HCT116 (cell line): ENCODE measurements around the gene FHOD3. TPM values are rescaled to one million over a fixed set of nuclear protein-coding genes. Genes with fewer than 3 reads are reported as not detected.

ENCODE experiments used
- ATAC-seq: fragments of 200-7000 bp; cut with Tn5 transposase; 2 replicates; pipeline ENCODE4 v1.9.1; 2020; ENCODE audit warnings: mild to moderate bottlenecking, moderate library complexity
- BruUV-seq: library from RNA; stranded (reverse); fragments of 400-500 nt; replicated peaks from 2 replicates; lab custom pipeline; 2021; lab: Mats Ljungman, UMichigan
- CTCF ChIA-PET: fragments of 300-600 bp; sonication (Branson Sonifier 250); formaldehyde crosslinking; loops from one replicate; lab custom pipeline; 2021; ENCODE audit warnings: antibody characterized with exemption; lab: Charles Lee
- POLR2A ChIA-PET: fragments of 300-600, 350-600 bp; sonication (Branson Sonifier 250); formaldehyde crosslinking; loops from one replicate; lab custom pipeline; 2021; ENCODE audit warnings: antibody characterized with exemption; lab: Charles Lee
- RAD21 ChIA-PET, 2 experiments: fragments of 300-600 bp; sonication (Branson Sonifier 250); formaldehyde crosslinking; loops; one replicate each; lab custom pipeline; 2023; ENCODE audit warnings: low total read pairs in 2 of 2; ENCODE audit not compliant: uncharacterized antibody in 2 of 2, unreplicated experiment in 2 of 2, low non-redundant PET in 1 of 2; lab: Charles Lee
- DNase-seq: peaks from one replicate; pipeline ENCODE4 v3.0.0-alpha.2; 2010; ENCODE audit warnings: low read depth, low spot score
- H2AFZ ChIP-seq: fragments of 200-600 bp; shearing (Covaris generic), sonication (generic); 2 replicates; pipeline ENCODE4 v1.6.1; 2017; ENCODE audit warnings: low read depth, mixed run types, mixed read lengths, antibody characterized with exemption, low read length; ENCODE audit not compliant: poor library complexity, severe bottlenecking
- H3K27ac ChIP-seq: 2 replicates; pipeline ENCODE4 v1.5.1; 2012; ENCODE audit warnings: low read depth, low read length
- H3K27me3 ChIP-seq: fragments of 200-600 bp; sonication (generic); 2 replicates; pipeline ENCODE4 v1.6.1; 2016; ENCODE audit warnings: mixed run types, low read length, mixed read lengths; ENCODE audit not compliant: insufficient read depth
- H3K36me3 ChIP-seq, 2 experiments: fragments of 200-500 bp in 1 of 2; fragments of 200-600 bp in 1 of 2; sonication (Bioruptor generic) in 1 of 2; sonication (generic) in 1 of 2; 2 replicates each; pipeline versions ENCODE4 v1.5.1 to v1.6.1; 2014 to 2016; ENCODE audit warnings: low read length in 2 of 2, inconsistent platforms in 1 of 2, mixed read lengths in 1 of 2, mixed run types in 1 of 2; ENCODE audit not compliant: insufficient read depth in 2 of 2, control insufficient read depth in 1 of 2
- H3K4me1 ChIP-seq, 2 experiments: fragments of 200-600 bp in 1 of 2; sonication (generic) in 1 of 2; 2 replicates each; pipeline versions ENCODE4 v1.5.1 to v1.6.1; 2012 to 2017; ENCODE audit warnings: low read length in 2 of 2, inconsistent platforms in 1 of 2, mild to moderate bottlenecking in 1 of 2, mixed read lengths in 1 of 2, mixed run types in 1 of 2, moderate library complexity in 1 of 2; ENCODE audit not compliant: insufficient read depth in 2 of 2, control insufficient read depth in 1 of 2
- H3K4me2 ChIP-seq: fragments of 200-600 bp; sonication (generic); 2 replicates; pipeline ENCODE4 v1.6.1; 2017; ENCODE audit warnings: mixed run types, low read length, mixed read lengths
- H3K4me3 ChIP-seq, 2 experiments: fragments of 200-600 bp in 1 of 2; sonication (generic) in 1 of 2; replicated peaks in 1 of 2; 2 replicates each; pipeline ENCODE4 v1.5.1; 2011 to 2016; ENCODE audit warnings: low read length in 2 of 2, control low read depth in 1 of 2, low read depth in 1 of 2, mild to moderate bottlenecking in 1 of 2, mixed read lengths in 1 of 2, mixed run types in 1 of 2
- H3K79me2 ChIP-seq: fragments of 200-600 bp; sonication (generic); 2 replicates; pipeline ENCODE4 v1.6.1; 2017; ENCODE audit warnings: mild to moderate bottlenecking, mixed run types, low read length, moderate library complexity, mixed read lengths; ENCODE audit not compliant: insufficient read depth
- H3K9ac ChIP-seq: fragments of 200-600 bp; sonication (generic); 2 replicates; pipeline ENCODE4 v1.6.1; 2016; ENCODE audit warnings: low read length, mixed read lengths
- H3K9me2 ChIP-seq: fragments of 200-600 bp; sonication (generic), shearing (Covaris generic); 2 replicates; pipeline ENCODE4 v1.6.1; 2017; ENCODE audit warnings: mixed run types, mild to moderate bottlenecking, moderate library complexity; ENCODE audit not compliant: insufficient read depth
- H3K9me3 ChIP-seq, 2 experiments: fragments of 200-500 bp in 1 of 2; fragments of 200-600 bp in 1 of 2; sonication (Bioruptor generic) in 1 of 2; sonication (generic) in 1 of 2; 2 replicates each; pipeline ENCODE4 v1.6.1; 2014 to 2017; ENCODE audit warnings: low read length in 2 of 2, mixed read lengths in 2 of 2, inconsistent platforms in 1 of 2, low read depth in 1 of 2, mild to moderate bottlenecking in 1 of 2, mixed run types in 1 of 2, moderate library complexity in 1 of 2; ENCODE audit not compliant: control insufficient read depth in 1 of 2, insufficient read depth in 1 of 2
- H4K20me1 ChIP-seq: fragments of 200-600 bp; sonication (generic), shearing (Covaris generic); 2 replicates; pipeline ENCODE4 v1.6.1; 2017; ENCODE audit warnings: mixed run types, mild to moderate bottlenecking, moderate library complexity; ENCODE audit not compliant: insufficient read depth
- CBX3 ChIP-seq: IDR thresholded peaks from 2 replicates; pipeline ENCODE4 v1.6.1; 2012; ENCODE audit warnings: low read depth
- CTCF ChIP-seq, 3 experiments: fragments of 200-600 bp in 1 of 3; sonication (generic) in 1 of 3; IDR thresholded peaks in 2 of 3; conservative IDR thresholded peaks in 1 of 3; 2 replicates each; pipeline ENCODE4 v1.5.1; 2012 to 2017; ENCODE audit warnings: low read depth in 2 of 3, low read length in 2 of 3, antibody characterized with exemption in 1 of 3, borderline replicate concordance in 1 of 3, control low read depth in 1 of 3, mild to moderate bottlenecking in 1 of 3, mixed read lengths in 1 of 3, mixed run types in 1 of 3, moderate library complexity in 1 of 3; ENCODE audit not compliant: insufficient read depth in 1 of 3
- EGR1 ChIP-seq: IDR thresholded peaks from 2 replicates; pipeline ENCODE4 v1.6.1; 2012; ENCODE audit warnings: low read depth
- ELF1 ChIP-seq: IDR thresholded peaks from 2 replicates; pipeline ENCODE4 v1.6.1; 2012; ENCODE audit warnings: low read depth, borderline replicate concordance
- EZH2 ChIP-seq: fragments of 200-600 bp; sonication (generic); IDR thresholded peaks from 2 replicates; pipeline ENCODE4 v1.6.1; 2017; ENCODE audit warnings: antibody characterized with exemption, mixed run types
- FOSL1 ChIP-seq: IDR thresholded peaks from 2 replicates; pipeline ENCODE4 v1.6.1; 2012; ENCODE audit warnings: low read depth
- MAX ChIP-seq: IDR thresholded peaks from 2 replicates; pipeline ENCODE4 v1.6.1; 2012
- POLR2AphosphoS5 ChIP-seq: IDR thresholded peaks from 2 replicates; pipeline ENCODE4 v1.6.1; 2011; ENCODE audit warnings: mild to moderate bottlenecking, low read depth, low read length, moderate library complexity
- RAD21 ChIP-seq: IDR thresholded peaks from 2 replicates; pipeline ENCODE4 v1.6.1; 2012; ENCODE audit warnings: low read depth, mild to moderate bottlenecking
- REST ChIP-seq: IDR thresholded peaks from 2 replicates; pipeline ENCODE4 v1.6.1; 2012; ENCODE audit warnings: low read depth
- ZBTB33 ChIP-seq: IDR thresholded peaks from 2 replicates; pipeline ENCODE4 v1.6.1; 2011; ENCODE audit warnings: mild to moderate bottlenecking, low read length, moderate library complexity; ENCODE audit not compliant: insufficient replicate concordance; ENCODE audit errors: extremely low read depth
- ZNF274 ChIP-seq: fragments of 200-500 bp; sonication (Bioruptor generic); IDR thresholded peaks from 2 replicates; pipeline ENCODE4 v1.6.1; 2014; ENCODE audit warnings: mild to moderate bottlenecking, low read depth, low read length, inconsistent platforms
- intact Hi-C: fragments of 100-400 bp; cut with micrococcal nuclease; formaldehyde crosslinking; loops from 2 replicates; pipeline ENCODE4 v1.10.0; 2022
- total RNA-seq: library from RNA; stranded (reverse); gene quantifications from one replicate; pipeline ENCODE4 v1.2.1, GENCODE V29; 2021; ENCODE audit not compliant: unreplicated experiment

Gene FHOD3
- total RNA-seq, 1 experiment from 2014 or later, result 4.0 TPM

- intact Hi-C loops, result no loop called here
Observed at GRCh38 chr18:36322734-36323133, 25.2 kb downstream of the FHOD3 start.

More at GRCh38 chr18:36322734-36323133, 25.2 kb downstream of the FHOD3 start:
- Histone ChIP-seq H3K27me3 (peaks cover 10% of the 10 kb centered on the region; the same call in 1 of the 2 replicates), H3K4me1 (peaks cover 4 to 13% of the 10 kb centered on the region in 2 experiments; a peak in 3 of 4 replicates), H3K9me2 (no peaks in the 10 kb centered on the region), H3K4me2 (no peak overlapping the region), H3K9ac (no peak overlapping the region), H3K9me3 (no peaks in the 10 kb centered on the region), H3K36me3 (no peaks in the 10 kb centered on the region), H4K20me1 (no peaks in the 10 kb centered on the region), H3K79me2 (no peaks in the 10 kb centered on the region), H3K4me3 (no peak overlapping the region), H2AFZ (no peak overlapping the region), H3K27ac (no peak overlapping the region)
- ATAC-seq, result no peak
- POLR2A ChIA-PET, result no interaction called here
- RAD21 ChIA-PET, result no interaction called here
- TF ChIP-seq RAD21, result no peak
- TF ChIP-seq ELF1, result no peak
- TF ChIP-seq FOSL1, result no peak
- no peak for TF ChIP-seq CTCF (IDR thresholded peaks at IDR 0.05 in 2 of 3, conservative IDR thresholded peaks at IDR 0.05 in 1 of 3; ENCODE audit: borderline replicate concordance in 1 of 3, insufficient read depth in 1 of 3, low read depth in 2 of 3, low read length in 2 of 3)
- TF ChIP-seq ZNF274, result no peak
- TF ChIP-seq POLR2AphosphoS5, result no peak
- no peak for TF ChIP-seq EGR1
- TF ChIP-seq EZH2, result no peak
- no peak for TF ChIP-seq CBX3
- no peak for TF ChIP-seq ZBTB33
- TF ChIP-seq REST, result no peak
- TF ChIP-seq MAX, result no peak
- CTCF ChIA-PET, result no interaction called here
- BruUV-seq, result no TSS peak
- DNase-seq, result no peak
